ENCODE measurements around the gene UHRF2. TPM values are rescaled to one million over a fixed set of nuclear protein-coding genes. Genes with fewer than 3 reads are reported as not detected.
A peak's percentile ranks its signal among the peaks of the same experiment; 100 is the strongest.
"Not testable (repeated sequence)": the region's sequence is repeated elsewhere in the genome, so short reads cannot be mapped to it uniquely, and the experiment has no call there.

The UHRF2 gene, protein sequence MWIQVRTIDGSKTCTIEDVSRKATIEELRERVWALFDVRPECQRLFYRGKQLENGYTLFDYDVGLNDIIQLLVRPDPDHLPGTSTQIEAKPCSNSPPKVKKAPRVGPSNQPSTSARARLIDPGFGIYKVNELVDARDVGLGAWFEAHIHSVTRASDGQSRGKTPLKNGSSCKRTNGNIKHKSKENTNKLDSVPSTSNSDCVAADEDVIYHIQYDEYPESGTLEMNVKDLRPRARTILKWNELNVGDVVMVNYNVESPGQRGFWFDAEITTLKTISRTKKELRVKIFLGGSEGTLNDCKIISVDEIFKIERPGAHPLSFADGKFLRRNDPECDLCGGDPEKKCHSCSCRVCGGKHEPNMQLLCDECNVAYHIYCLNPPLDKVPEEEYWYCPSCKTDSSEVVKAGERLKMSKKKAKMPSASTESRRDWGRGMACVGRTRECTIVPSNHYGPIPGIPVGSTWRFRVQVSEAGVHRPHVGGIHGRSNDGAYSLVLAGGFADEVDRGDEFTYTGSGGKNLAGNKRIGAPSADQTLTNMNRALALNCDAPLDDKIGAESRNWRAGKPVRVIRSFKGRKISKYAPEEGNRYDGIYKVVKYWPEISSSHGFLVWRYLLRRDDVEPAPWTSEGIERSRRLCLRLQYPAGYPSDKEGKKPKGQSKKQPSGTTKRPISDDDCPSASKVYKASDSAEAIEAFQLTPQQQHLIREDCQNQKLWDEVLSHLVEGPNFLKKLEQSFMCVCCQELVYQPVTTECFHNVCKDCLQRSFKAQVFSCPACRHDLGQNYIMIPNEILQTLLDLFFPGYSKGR
- 10 to 100 TPM; 60.6 to 77.1 (median 71.0) TPM for polyA plus RNA-seq (ENCODE audit: insufficient read length in 4 of 4)

DNA sequence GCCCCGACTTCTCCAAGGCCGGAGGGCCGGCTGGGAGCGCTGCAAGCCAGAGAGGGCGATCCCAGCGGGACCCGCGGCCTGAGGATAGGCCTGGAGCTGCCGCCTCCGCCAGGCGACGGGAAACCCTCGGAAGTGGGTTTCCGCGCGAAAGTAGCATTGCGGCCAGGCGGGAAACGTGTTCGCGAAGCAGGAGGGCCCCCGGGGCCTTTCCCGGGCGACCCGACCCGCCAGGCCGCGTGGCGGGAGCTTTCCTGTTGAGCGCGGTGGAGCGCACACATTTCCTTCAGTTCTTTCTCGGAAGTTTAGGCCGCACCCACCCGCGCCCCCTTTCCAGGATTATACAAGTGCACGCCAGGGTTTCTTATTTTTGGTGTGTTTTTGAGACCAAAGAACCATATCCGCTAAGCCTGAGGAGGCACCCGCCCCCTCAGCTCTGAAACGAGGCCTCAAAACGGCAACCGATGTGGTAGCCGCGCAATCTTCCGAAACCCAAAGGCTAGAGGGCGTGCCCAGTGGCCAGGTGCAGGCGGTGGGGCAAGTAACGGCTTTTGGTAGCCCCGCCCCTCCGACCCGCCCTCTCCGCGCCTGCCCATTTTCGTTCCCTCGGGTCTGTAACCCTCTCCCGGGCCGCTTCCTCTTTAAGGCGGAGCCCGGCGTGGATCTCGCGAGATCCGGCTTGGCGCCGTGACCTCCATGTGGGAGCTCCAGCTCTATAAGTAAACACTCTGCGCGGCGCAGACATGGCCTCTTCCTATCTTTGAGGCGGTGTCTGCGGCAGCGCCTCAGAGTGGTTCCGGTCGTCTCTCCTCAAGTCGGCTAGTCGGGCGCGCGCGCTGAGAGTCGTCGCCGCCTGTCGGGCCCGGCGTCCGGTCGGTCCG, at the start of gene UHRF2:
TSS of gene UHRF2 (plus strand) at position 713 of the 878 bp plus-strand sequence. CDS start 292 bp downstream, outside the sequence.
- DNase-seq (ENCODE audit: low read depth in 4 of 4, low spot score in 3 of 4): peak; percentile 93 to 97 (median 94)

DNA sequence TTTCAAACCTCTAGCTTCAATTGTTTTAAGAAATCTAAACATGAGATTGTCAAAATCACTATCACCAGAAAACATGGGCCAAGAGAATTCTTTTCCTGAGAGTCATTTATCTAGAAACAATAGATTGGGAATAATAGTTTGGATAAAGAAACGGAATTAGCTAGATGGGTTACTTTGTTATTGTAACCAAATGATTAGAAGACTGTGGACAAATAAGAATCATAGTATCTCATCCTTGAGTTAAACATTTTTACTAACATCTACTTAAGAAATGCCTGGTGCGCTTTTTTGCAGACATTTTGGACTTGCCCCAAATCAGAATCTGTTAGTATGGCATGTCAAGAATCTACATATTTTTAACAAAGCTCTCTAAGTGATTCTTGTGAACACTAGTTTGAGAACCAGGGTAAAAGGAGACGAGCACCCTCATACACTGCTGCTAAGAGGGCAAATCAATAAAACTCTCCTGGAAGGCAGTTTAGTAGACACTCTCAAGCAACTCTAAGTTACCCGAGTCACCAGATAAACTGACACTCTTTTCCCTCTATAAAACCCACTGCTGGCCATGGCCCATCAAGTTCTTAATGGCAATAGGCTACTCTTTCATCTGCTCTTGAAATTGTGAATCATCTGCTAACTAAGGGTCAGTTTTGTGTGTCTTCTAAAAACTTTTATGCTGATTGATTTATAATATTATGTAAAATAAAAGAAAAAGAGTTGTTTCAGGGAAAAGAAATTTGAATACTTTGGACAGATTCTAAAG, 45.7 kb upstream of the UHRF2 start:
- DNase-seq (ENCODE audit: low read depth in 4 of 4, low spot score in 3 of 4): no peak

- DNase-seq (ENCODE audit: low read depth in 4 of 4, low spot score in 3 of 4): no peak
Observed at GRCh38 chr9:6368831-6369230, 44.2 kb upstream of the UHRF2 start.

DNA sequence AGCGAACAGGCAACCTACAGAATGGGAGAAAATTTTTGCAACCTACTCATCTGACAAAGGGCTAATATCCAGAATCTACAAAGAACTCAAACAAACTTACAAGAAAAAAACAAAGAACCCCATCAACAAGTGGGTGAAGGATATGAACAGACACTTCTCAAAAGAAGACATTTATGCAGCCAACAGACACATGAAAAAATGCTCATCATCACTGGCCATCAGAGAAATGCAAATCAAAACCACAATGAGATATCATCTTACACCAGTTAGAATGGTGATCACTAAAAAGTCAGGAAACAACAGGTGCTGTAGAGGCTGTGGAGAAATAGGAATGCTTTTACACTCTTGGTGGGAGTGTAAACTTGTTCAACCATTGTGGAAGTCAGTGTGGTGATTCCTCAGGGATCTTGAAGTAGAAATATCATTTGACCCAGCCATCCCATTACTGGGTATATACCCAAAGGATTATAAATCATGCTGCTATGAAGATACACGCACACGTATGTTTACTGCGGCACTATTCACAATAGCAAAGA, 31.5 kb upstream of the UHRF2 start:
- not testable (repeated sequence) for DNase-seq (ENCODE audit: low read depth in 4 of 4, low spot score in 3 of 4)

DNA sequence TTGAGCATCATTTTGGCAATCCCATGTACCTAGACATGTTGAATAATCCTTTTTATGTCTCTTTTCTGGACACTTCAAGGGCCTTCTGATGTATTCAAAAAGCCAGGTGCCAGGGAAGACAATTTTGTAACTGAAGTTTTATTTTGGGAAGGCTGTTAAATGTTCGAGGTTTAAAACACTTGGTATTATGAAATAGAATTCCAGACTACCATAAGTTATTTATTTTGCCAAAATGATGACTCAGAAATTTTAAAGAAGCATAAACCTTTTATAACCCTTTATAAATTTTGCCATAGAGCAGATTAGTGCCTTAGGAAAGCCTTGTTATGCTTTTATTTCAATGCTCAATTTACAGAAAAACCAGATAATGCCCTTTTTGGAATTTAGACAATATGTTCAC, 30.3 kb upstream of the UHRF2 start:
- DNase-seq (ENCODE audit: low read depth in 4 of 4, low spot score in 3 of 4): no peak

DNA sequence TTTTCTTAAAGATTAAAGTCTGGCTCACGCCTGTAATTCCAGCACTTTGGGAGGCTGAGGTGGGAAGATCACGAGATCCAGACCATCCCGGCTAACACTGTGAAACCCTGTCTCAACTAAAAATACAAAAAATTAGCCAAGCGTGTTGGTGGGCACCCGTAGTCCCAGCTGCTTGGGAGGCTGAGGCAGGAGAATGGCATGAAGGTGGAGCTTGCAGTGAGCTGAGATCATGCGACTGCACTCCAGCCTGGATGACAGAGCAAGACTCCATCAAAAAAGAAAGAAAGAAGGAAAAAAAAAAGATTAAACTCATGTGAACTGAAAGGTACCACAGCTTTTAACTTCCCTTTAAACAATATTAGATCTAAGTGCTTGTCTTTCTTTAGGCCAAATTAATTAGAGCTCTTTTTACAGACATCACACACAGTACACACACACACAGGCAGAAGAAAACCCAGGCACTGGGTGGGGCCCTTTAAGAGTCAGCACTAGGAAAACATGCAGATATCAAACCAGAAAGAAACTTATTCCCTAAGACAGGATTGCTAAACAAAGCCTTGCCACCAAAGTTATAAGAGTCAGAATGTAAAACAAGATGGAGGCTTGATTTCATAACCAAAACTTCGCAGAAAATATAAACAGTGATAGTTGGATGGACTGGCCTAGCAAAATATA, 29.3 kb upstream of the UHRF2 start:
- no peak for DNase-seq (ENCODE audit: low read depth in 4 of 4, low spot score in 3 of 4)

- no peak for DNase-seq (ENCODE audit: low read depth in 4 of 4, low spot score in 3 of 4)
Observed at GRCh38 chr9:6384732-6385131, 28.3 kb upstream of the UHRF2 start.

DNA sequence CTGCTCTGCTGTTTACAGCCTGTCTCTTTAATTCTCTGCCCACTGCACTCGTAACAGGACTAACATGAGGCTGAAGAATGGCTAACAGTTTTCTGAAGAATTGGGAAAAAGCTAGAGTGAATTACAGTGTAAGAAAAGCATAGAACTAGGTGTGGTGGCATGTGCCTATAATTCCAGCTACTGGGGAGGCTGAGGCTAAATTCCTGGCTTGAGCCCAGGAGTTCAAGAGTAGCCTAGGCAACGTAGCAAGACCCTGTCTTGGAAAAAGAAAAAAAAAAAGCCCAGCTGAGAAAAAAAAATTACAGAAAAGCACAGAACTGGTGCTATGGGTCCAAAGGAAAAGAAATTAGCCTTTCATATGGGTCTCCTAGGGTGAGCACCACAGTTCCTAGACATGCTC, 13.9 kb upstream of the UHRF2 start:
- DNase-seq (ENCODE audit: low read depth in 4 of 4, low spot score in 3 of 4): no peak

- no peak for DNase-seq (ENCODE audit: low read depth in 4 of 4, low spot score in 3 of 4)
Observed at GRCh38 chr9:6405371-6405770, 7.6 kb upstream of the UHRF2 start.

- no peak for DNase-seq (ENCODE audit: low read depth in 4 of 4, low spot score in 3 of 4)
Observed at GRCh38 chr9:6407778-6408177, 5.2 kb upstream of the UHRF2 start.

DNA sequence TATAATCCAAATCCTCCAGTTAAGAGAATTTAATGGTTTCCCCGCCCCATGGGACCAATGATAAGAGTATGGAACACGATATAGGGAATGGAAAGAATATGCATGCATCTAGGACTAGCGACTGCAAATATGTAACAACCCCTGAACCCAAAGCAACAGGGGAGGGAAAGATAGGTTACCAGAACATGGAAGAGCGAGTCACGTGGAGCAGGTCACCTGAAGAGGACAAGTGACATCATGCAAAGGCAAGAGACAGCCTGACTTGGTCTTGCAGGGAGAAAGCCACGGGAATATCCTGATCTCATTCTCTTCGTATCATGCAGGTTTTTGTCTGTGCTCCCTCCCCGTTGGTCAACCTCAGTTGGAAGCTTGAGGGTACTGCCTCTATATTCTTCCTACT, 4.7 kb upstream of the UHRF2 start:
- no peak for DNase-seq (ENCODE audit: low read depth in 4 of 4, low spot score in 3 of 4)

DNA sequence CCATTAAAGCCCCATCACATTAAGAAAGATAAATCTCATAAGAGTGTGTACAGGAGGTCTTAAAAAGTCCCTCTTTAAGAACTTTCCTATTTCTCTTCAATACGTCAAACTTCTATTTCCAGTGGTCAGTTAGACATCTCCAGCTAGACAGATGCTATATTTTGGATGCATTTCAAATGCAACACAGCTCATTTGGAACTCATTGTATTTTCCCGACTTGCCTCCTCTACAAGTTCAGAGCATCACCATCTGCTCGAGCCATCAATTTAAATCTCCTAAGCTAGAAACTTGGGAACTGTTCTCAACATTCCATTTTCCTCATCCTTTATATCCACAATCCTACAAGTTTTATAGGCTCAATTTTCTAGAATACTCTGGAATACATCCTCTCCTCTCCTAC, 3.2 kb upstream of the UHRF2 start:
- no peak for DNase-seq (ENCODE audit: low read depth in 4 of 4, low spot score in 3 of 4)

DNA sequence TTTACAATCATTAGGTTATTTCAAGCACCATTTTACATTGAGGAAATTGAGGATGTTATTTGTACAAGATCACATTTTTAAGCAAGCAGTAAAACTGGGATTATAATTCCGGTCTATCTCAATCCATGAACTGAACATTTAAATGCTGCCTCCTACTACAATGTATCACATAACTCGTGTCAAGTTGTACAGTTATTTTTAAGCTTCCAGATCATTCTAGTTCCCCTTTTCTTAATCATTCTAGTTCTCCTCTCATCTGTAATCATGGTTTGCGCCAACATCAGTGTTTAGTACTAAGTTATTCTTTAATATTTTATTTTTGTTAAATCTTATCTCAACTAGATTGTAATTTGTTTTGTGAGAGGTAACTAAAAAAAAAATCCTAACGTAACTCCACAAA, 2.4 kb upstream of the UHRF2 start:
- no peak for DNase-seq (ENCODE audit: low read depth in 4 of 4, low spot score in 3 of 4)

DNA sequence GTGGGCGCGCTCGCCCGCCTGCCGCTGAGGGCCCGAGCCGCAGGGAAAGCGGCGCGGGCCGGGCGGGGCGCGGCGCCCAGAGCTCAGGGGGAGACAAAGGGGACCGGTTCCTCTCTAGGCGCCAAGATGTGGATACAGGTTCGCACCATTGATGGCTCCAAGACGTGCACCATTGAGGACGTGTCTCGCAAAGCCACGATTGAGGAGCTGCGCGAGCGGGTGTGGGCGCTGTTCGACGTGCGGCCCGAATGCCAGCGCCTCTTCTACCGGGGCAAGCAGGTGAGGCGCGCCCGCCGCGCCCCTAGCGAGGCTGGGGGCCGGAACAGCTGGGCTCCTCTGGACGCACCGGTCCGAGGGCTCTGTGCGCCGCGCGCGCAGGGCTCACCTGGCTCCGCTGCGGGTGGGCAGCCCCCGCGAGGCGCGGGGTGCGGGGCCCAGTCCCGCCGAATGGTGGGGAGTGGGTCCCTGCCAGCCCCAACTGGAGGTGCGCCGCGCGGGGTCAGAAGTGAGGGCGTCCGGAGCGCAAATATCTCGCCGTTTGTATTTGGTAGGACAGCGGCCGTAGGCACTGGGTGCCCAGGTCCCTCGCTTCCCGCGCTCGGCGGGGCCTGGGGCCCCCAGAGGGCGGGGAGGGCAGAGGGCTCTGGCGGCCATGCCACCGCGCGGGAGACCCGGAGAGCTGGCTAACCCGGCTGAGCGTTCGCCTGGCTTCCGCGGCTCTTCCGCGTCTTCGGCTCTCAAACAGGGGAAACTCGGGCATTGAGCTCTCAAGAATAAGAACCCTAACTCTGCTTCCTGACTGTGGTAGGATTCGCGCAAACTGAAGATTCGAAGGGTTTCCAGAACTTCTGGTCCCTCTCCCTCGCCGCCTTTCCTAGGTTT, 607 bp downstream of the UHRF2 start:
- peak in 3 of 4 donors; percentile 18 to 33 (median 28) for DNase-seq (ENCODE audit: low read depth in 4 of 4, low spot score in 3 of 4)

DNA sequence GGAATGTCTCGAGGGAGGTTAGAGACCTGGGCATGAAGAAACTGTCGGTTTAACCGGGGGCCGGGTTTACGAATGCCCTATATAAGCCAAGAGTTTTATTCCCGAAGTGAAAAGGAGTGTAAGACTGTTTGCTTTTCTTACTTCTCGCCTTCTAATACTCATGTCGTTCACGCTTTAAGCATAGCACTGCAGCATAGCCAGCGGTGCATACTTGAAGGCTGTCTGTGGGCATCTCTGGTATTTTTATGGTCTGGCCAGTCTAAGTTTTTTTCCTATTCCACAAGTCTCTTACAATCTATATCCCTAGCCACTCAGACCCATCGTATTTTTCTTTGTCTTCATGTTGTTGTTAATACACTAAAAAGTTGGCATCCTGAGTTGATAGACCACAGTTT, 1.2 kb downstream of the UHRF2 start:
- DNase-seq (ENCODE audit: low read depth in 4 of 4, low spot score in 3 of 4): peak in 2 of 4 donors; percentile 8

DNA sequence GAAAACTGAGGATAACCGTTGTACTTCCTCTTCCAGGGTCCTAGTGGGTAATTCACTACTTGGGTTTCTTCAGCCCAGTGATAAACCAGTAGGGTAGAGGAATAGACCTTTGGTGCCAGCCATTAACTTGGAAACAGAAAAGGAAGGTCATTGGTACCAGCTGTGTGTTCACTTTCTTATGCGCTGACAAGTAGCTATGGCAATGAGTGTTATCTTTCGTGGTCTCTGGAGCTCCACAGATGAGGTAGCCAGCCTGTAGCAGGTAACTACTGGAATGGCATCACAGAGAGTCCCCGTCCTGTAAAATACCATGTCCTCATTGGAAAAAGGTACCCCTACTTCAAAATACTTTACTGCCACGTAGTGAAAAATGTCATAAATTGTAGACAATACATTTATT, 2.3 kb downstream of the UHRF2 start:
- no peak for DNase-seq (ENCODE audit: low read depth in 4 of 4, low spot score in 3 of 4)

DNA sequence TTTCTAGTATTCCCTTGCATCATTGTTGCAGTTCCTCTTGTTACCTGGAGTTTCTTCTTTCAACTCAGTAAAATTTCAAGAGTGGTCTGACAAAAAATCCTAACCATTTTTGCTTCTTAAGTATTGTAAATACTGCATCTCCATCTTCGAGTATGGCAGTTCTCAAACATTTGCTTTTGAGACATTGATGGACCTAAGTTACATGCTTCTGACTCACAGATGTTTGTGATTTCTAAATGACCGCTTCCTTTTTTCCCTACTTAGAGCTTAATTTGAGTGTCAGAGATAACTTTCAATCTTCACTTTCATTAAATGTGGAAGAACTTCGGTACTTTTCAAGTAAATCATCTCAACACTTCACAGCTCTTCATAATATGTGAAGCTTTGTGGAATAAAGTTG, 4.2 kb downstream of the UHRF2 start:
- no peak for DNase-seq (ENCODE audit: low read depth in 4 of 4, low spot score in 3 of 4)

DNA sequence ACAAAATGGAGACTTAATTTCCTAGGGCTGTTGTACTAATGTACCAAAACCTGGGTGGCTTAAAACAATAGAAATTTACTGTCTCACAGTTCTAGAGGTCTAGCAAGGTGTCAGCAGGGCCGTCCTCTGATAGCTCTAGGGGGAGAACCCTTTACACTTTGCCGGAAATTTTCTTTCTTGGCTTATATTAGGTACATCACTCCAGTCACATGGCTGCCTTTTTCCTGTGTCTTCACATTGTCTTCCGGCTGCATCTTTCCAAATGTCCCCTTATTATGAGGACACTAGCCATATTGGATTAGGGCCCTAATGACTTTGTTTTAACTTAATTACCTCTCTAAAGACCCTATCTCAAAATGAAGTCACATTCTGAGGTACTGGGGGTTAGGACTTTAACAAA, 5.8 kb downstream of the UHRF2 start:
- DNase-seq (ENCODE audit: low read depth in 4 of 4, low spot score in 3 of 4): no peak

Data from right renal pelvis (tissue), 4 donors.